GM13976 (cell line): ENCODE data around the gene SLC29A2.

Experiments
- DNase-seq: peaks from one replicate; pipeline ENCODE4 v3.0.0; 2012; ENCODE audit warnings: low spot score
- CTCF ChIP-seq: IDR thresholded peaks from 2 replicates; pipeline ENCODE4 v1.5.1; 2012; ENCODE audit warnings: borderline replicate concordance, mild to moderate bottlenecking; ENCODE audit not compliant: insufficient read depth; ENCODE audit errors: extremely low read depth, missing control alignments, control extremely low read depth
- in situ Hi-C: fragments of 300-500 bp; cut with MboI; formaldehyde crosslinking; loops from one replicate; pipeline ENCODE4 v1.12.0; 2022; ENCODE audit warnings: low sequenced_read_pairs, mixed read lengths, inconsistent platforms; ENCODE audit not compliant: unreplicated experiment

Gene SLC29A2

DNA sequence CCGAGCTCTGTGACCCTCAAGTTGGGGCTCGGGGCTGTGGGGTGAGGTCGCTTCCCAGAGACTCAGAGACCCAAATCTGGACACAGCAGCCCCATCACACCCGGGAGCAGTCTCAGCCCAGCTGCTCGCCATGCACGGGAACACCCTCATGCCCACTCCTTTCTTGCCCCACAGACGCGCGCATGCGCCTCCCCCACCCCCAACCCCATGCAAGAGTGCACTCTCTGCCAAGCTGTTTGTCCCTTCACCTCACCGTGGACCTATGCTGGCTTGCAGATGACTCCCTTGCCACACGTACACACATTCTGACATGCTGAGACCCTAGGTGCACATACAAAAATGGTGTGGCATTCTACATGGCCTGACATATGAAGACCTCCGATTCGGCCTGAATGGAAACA lies 54.2 kb downstream of the SLC29A2 start:
- DNase-seq, result no peak
- in situ Hi-C loops, result no loop called here
- TF ChIP-seq CTCF, result no peak

DNA sequence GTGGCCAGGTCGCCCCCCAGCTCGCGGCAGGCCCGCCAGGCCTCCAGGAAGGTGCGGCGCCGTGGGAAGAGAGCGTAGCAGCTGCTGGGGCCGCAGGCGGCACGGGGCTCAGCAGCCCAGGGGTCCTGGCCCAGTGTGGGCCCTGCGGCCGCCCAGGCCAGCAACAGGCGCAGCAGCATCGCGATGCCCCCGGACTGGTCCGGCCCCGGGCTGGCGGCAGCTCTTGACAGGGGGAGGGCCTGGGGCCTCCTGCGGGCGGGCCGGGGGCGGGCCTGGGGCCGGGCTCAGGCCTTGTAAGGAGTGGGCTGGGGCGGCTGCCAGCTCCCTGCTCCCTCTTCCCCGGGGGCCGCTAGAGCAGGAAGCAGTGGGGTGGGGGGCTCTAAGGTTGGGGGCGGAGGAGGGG lies 54.7 kb downstream of the SLC29A2 start, which contains the start of gene CD248:
Gene CD248 (minus strand): TSS at position 196 of the 403 bp plus-strand sequence. CDS start 17 bp downstream, at position 179.
- no peak for DNase-seq
- TF ChIP-seq CTCF, result no peak
- in situ Hi-C loops, result no loop called here

DNA sequence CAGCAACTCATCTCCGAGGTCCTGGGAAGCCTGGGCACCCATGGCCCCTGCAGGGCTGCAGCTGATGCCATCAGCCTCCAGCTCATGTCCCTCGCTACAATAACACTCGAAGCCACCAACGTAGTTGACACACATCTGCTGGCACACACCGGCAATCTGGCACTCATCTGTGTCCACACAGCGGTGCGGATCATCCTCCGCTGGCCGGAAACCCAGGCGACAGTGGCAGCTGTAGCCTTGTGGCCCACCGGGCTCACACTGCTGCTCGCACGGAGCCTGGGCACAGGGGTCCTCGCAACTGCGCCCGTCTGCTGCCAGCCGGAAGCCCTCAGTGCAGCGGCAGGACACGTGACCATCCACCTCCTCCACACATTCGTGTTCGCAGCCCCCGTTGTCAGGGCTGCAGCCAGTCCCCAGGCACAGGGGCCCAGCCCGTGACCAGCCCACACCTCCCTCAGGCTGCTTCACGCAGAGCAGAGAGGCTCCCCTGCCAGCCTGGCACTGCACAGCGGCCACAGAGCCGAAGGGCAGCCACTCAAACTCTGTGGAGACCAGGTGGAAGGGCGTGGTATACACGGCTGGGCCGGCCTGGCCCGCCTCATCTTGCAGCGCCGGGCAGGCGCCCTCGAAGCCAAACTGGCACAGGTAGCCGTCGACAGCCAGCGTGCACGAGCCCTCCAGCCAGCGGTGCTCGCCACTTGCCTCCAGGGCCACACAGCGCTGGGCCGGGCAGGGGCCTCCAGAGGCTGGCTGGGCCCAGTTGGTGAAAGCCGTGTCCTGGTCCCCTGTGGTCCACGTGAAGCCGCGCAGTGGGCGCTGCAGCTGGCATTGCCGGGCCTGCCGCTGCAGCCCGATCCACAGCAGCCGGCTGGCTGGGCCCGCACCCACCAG lies 55.4 kb downstream of the SLC29A2 start:
- TF ChIP-seq CTCF, result no peak
- DNase-seq, result no peak
- in situ Hi-C loops, result no loop called here

- no peak for TF ChIP-seq CTCF
- no peak for DNase-seq
- in situ Hi-C loops, result no loop called here
Measured at GRCh38 chr11:66315498-66315885, 56.1 kb downstream of the SLC29A2 start.

GRCh38 chr11:66314561-66315497 lies 56.7 kb downstream of the SLC29A2 start:
- DNase-seq, result no peak
- in situ Hi-C loops, result no loop called here
- no peak for TF ChIP-seq CTCF

- no peak for DNase-seq
- no peak for TF ChIP-seq CTCF
Measured at GRCh38 chr11:66314186-66314501, 57.4 kb downstream of the SLC29A2 start.

More at GRCh38 chr11:66314186-66314501, 57.4 kb downstream of the SLC29A2 start:
- in situ Hi-C loops, result no loop called here
